Gastroesophageal sphincter (tissue), 4 donors: ENCODE measurements around the gene LSP1. TPM values are rescaled to one million over a fixed set of nuclear protein-coding genes. Genes with fewer than 3 reads are reported as not detected.
"Not testable (repeated sequence)": the region's sequence is repeated elsewhere in the genome, so short reads cannot be mapped to it uniquely, and the experiment has no call there.

Experiments used
- ATAC-seq: fragments of 150-250 bp; one replicate; pipeline ENCODE4 v1.9.1; 2016; ENCODE audit warnings: mild to moderate bottlenecking, moderate library complexity
- H3K27ac ChIP-seq, 4 donors: fragments of 200-600 bp; sonication (generic) in 3 of 4; 1 replicate in 3 of 4; 2 replicates in 1 of 4; pipeline ENCODE4 v1.5.1; 2016 to 2019
- H3K27me3 ChIP-seq: fragments of 200-600 bp; sonication (generic); one replicate; pipeline ENCODE4 v1.5.1; 2019
- H3K36me3 ChIP-seq, 2 donors: fragments of 200-600 bp; sonication (generic); one replicate each; pipeline ENCODE4 v1.5.1; 2019; ENCODE audit warnings: control low read depth in 1 of 2
- H3K4me1 ChIP-seq, 3 donors: fragments of 200-600 bp; sonication (generic); 1 replicate in 2 of 3; 2 replicates in 1 of 3; pipeline ENCODE4 v1.5.1; 2016 to 2019; ENCODE audit warnings: control low read depth in 2 of 3
- H3K4me3 ChIP-seq, 2 donors: fragments of 200-600 bp; sonication (generic); one replicate each; pipeline ENCODE4 v1.5.1; 2019; ENCODE audit warnings: mild to moderate bottlenecking in 1 of 2, moderate library complexity in 1 of 2
- H3K9me3 ChIP-seq, 3 donors: fragments of 200-600 bp; sonication (generic); one replicate each; pipeline ENCODE4 v1.5.1; 2017 to 2019; ENCODE audit warnings: control low read depth in 2 of 3
- CTCF ChIP-seq, 4 experiments: fragments of 200-600 bp in 2 of 4; fragments of 450-650 bp in 2 of 4; sonication (generic) in 1 of 4; IDR thresholded peaks; one replicate each; pipeline ENCODE4 v1.5.1; 2017 to 2019; ENCODE audit warnings: antibody characterized with exemption in 4 of 4, mild to moderate bottlenecking in 2 of 4, moderate library complexity in 2 of 4
- EP300 ChIP-seq: sonication (generic); formaldehyde crosslinking; IDR thresholded peaks from one replicate; pipeline ENCODE4 v1.6.1; 2017; ENCODE audit warnings: antibody characterized with exemption, mild to moderate bottlenecking
- POLR2A ChIP-seq, 2 donors: fragments of 450-650 bp; IDR thresholded peaks; one replicate each; pipeline ENCODE4 v1.6.1; 2017; ENCODE audit warnings: antibody characterized with exemption in 2 of 2, mild to moderate bottlenecking in 2 of 2, moderate library complexity in 1 of 2
- POLR2AphosphoS5 ChIP-seq: sonication (generic); formaldehyde crosslinking; IDR thresholded peaks from one replicate; pipeline ENCODE4 v1.6.1; 2017; ENCODE audit warnings: antibody characterized with exemption
- WGBS, 2 donors: methylation state at CpG; one replicate each; pipeline ENCODE4 v1.1.5; 2018; ENCODE audit warnings: low coverage in 1 of 2; 5-methylcytosine and 5-hydroxymethylcytosine counted together
- total RNA-seq, 4 donors: library from RNA; depleted of rRNA; stranded (reverse); fragments of >200 nt; gene quantifications; one replicate each; pipeline ENCODE4 v1.1.0, GENCODE V29; 2016

The LSP1 gene
- 100 to 1,000 TPM in 1 of 4 donors, 10 to 100 TPM in 3; 13.4 to 133 (median 47.7) TPM for total RNA-seq

GRCh38 chr11:1852877-1853276, at the start of gene LSP1:
Gene LSP1 (plus strand): TSS chr11:1853084. CDS start chr11:1853145, 61 bp downstream.
- no peak within 1 kb of the TSS for H3K27ac ChIP-seq
- no peaks in the 10 kb centered on the region for H3K27me3 ChIP-seq
- TF ChIP-seq POLR2A (IDR thresholded peaks at IDR 0.05) (no peak), CTCF (IDR thresholded peaks at IDR 0.05) (no peak), POLR2AphosphoS5 (no peak), EP300 (no peak)
- H3K36me3 ChIP-seq, result no peaks in the 10 kb centered on the region
- ATAC-seq, result no peak
- no peaks in the 10 kb centered on the region for H3K9me3 ChIP-seq
- no peaks in the 10 kb centered on the region for H3K4me1 ChIP-seq
- WGBS, 2 donors, result 89% methylated on average over 9 of the region's 18 CpGs; no CpG with 5 or more reads in 1 of the 2 donors
- H3K4me3 ChIP-seq, result peak within 1 kb of the TSS in 1 of 2 donors; percentile 33

GRCh38 chr11:1803246-1803645, 49.6 kb upstream of the LSP1 start:
- TF ChIP-seq POLR2A (IDR thresholded peaks at IDR 0.05) (no peak), POLR2AphosphoS5 (no peak), EP300 (no peak), CTCF (IDR thresholded peaks at IDR 0.05) (no peak)

GRCh38 chr11:1803835-1804519, 48.9 kb upstream of the LSP1 start:
- H3K4me1 ChIP-seq, H3K36me3 ChIP-seq, H3K27ac ChIP-seq, ATAC-seq, H3K4me3 ChIP-seq, H3K9me3 ChIP-seq: not testable (repeated sequence)
- H3K27me3 ChIP-seq, result peaks cover 70% of the 10 kb centered on the region
- WGBS, 2 donors, result 83 to 100% methylated on average over 1 of the region's 42 CpGs

More at GRCh38 chr11:1803246-1803645, 49.6 kb upstream of the LSP1 start:
- WGBS, 2 donors, result 92% methylated on average over 2 of the region's 20 CpGs; no CpG with 5 or more reads in 1 of the 2 donors
- Histone ChIP-seq H3K27me3 (peaks cover 76% of the 10 kb centered on the region), H3K27ac (no peak overlapping the region), H3K4me3 (no peak overlapping the region), H3K9me3 (no peaks in the 10 kb centered on the region), H3K4me1 (no peaks in the 10 kb centered on the region), H3K36me3 (no peaks in the 10 kb centered on the region)
- no peak for ATAC-seq

- Histone ChIP-seq H3K27ac (no peak overlapping the region), H3K36me3 (no peaks in the 10 kb centered on the region), H3K9me3 (no peaks in the 10 kb centered on the region), H3K4me1 (no peaks in the 10 kb centered on the region), H3K27me3 (peaks cover 62% of the 10 kb centered on the region), H3K4me3 (no peak overlapping the region)
- ATAC-seq, result no peak
- 67% methylated on average over 15 of the region's 15 CpGs; no CpG with 5 or more reads in 1 of the 2 donors for WGBS, 2 donors
- TF ChIP-seq EP300, result no peak
- no peak for TF ChIP-seq POLR2A (IDR thresholded peaks at IDR 0.05)
- TF ChIP-seq POLR2AphosphoS5, result no peak
- TF ChIP-seq CTCF (IDR thresholded peaks at IDR 0.05), result no peak
Observed at GRCh38 chr11:1805525-1805924, 47.4 kb upstream of the LSP1 start.

- Histone ChIP-seq H3K4me1 (no peaks in the 10 kb centered on the region), H3K27ac (no peak overlapping the region), H3K27me3 (peaks cover 53% of the 10 kb centered on the region), H3K9me3 (peaks cover 0 to 7% (median 0%) of the 10 kb centered on the region in 3 donors), H3K36me3 (no peaks in the 10 kb centered on the region), H3K4me3 (no peak overlapping the region)
- 32 to 69% methylated on average over 9 to 13 of the region's 14 CpGs for WGBS, 2 donors
- no peak for ATAC-seq
- TF ChIP-seq POLR2A (IDR thresholded peaks at IDR 0.05) (no peak), EP300 (no peak), POLR2AphosphoS5 (no peak), CTCF (IDR thresholded peaks at IDR 0.05) (no peak)
Observed at GRCh38 chr11:1807264-1807995, 45.5 kb upstream of the LSP1 start.
